PC-3 (cell line): ENCODE measurements around the gene SLC35F3. TPM values are rescaled to one million over a fixed set of nuclear protein-coding genes. Genes with fewer than 3 reads are reported as not detected.

Source experiments
- ATAC-seq: fragments of 200-7000 bp; cut with Tn5 transposase; 2 replicates; pipeline ENCODE4 v1.9.1; 2020; ENCODE audit warnings: mild to moderate bottlenecking, moderate library complexity
- BruUV-seq: library from RNA; stranded (reverse); fragments of 400-500 nt; replicated peaks from 2 replicates; lab custom pipeline; 2021; lab: Mats Ljungman, UMichigan
- CTCF ChIA-PET: fragments of 300-600 bp; sonication (Branson Sonifier 250); formaldehyde crosslinking; loops from one replicate; lab custom pipeline; 2022; ENCODE audit warnings: antibody characterized with exemption; lab: Charles Lee
- POLR2A ChIA-PET: fragments of 300-600 bp; sonication (Branson Sonifier 250); formaldehyde crosslinking; loops from one replicate; lab custom pipeline; 2022; ENCODE audit warnings: antibody characterized with exemption; ENCODE audit not compliant: unreplicated experiment; lab: Charles Lee
- DNase-seq: peaks from one replicate; pipeline ENCODE4 v3.0.0-alpha.2; 2015
- H2AFZ ChIP-seq: fragments of 300-600 bp; sonication (generic); 2 replicates; pipeline ENCODE4 v1.6.0; 2016; ENCODE audit warnings: antibody characterized with exemption, low read length
- H3F3A ChIP-seq: fragments of 300-600 bp; sonication (generic); one replicate; pipeline ENCODE4 v1.6.0; 2017; ENCODE audit warnings: antibody characterized with exemption, low read length, control low read depth, mild to moderate bottlenecking; ENCODE audit not compliant: unreplicated experiment
- H3K27ac ChIP-seq: fragments of 300-600 bp; sonication (generic); 2 replicates; pipeline ENCODE4 v1.5.1; 2016; ENCODE audit warnings: mild to moderate bottlenecking, low read length
- H3K27me3 ChIP-seq: fragments of 300-600 bp; sonication (generic); 2 replicates; pipeline ENCODE4 v1.6.1; 2016; ENCODE audit warnings: low read length, mixed read lengths
- H3K36me3 ChIP-seq: fragments of 300-600 bp; sonication (generic); 2 replicates; pipeline ENCODE4 v1.6.1; 2016; ENCODE audit warnings: low read depth, mixed run types, low read length, mixed read lengths
- H3K4me1 ChIP-seq: fragments of 300-600 bp; sonication (generic); 2 replicates; pipeline ENCODE4 v1.5.1; 2016; ENCODE audit warnings: low read length; ENCODE audit not compliant: insufficient read depth
- H3K4me2 ChIP-seq: fragments of 300-600 bp; sonication (generic); 2 replicates; pipeline ENCODE4 v1.6.0; 2016; ENCODE audit warnings: low read length
- H3K4me3 ChIP-seq: fragments of 300-600 bp; sonication (generic); 2 replicates; pipeline ENCODE4 v1.5.1; 2016; ENCODE audit warnings: mild to moderate bottlenecking, low read length, mixed read lengths
- H3K79me2 ChIP-seq: fragments of 300-600 bp; sonication (generic); 2 replicates; pipeline ENCODE4 v1.6.1; 2017; ENCODE audit warnings: low read length, mixed read lengths
- H3K9ac ChIP-seq: fragments of 300-600 bp; sonication (generic); 2 replicates; pipeline ENCODE4 v1.6.0; 2016; ENCODE audit warnings: mild to moderate bottlenecking, low read length
- H3K9me2 ChIP-seq: fragments of 300-600 bp; sonication (generic); replicated peaks from 2 replicates; pipeline ENCODE4 v1.6.1; 2016; ENCODE audit warnings: mixed run types, low read length, mixed read lengths
- H3K9me3 ChIP-seq: fragments of 300-600 bp; sonication (generic); 2 replicates; pipeline ENCODE4 v1.6.1; 2016; ENCODE audit warnings: low read length, mixed read lengths
- H4K20me1 ChIP-seq: fragments of 300-600 bp; sonication (generic); 2 replicates; pipeline ENCODE4 v1.6.1; 2016; ENCODE audit warnings: low read length, mixed read lengths
- EZH2 ChIP-seq: fragments of 300-600 bp; sonication (generic); IDR thresholded peaks from one replicate; pipeline ENCODE4 v1.6.1; 2017; ENCODE audit warnings: antibody characterized with exemption, mild to moderate bottlenecking, low read length; ENCODE audit not compliant: unreplicated experiment
- EZH2phosphoT487 ChIP-seq: fragments of 300-600 bp; sonication (generic); IDR thresholded peaks from 2 replicates; pipeline ENCODE4 v1.6.1; 2018; ENCODE audit warnings: mild to moderate bottlenecking, antibody characterized with exemption, low read length, borderline replicate concordance
- intact Hi-C: fragments of 100-400 bp; cut with micrococcal nuclease; formaldehyde crosslinking; loops from 2 replicates; pipeline ENCODE4 v1.9.0; 2023
- microRNA-seq: library from miRNA; unstranded; fragments of <30 nt; microRNA quantifications from one replicate; pipeline ENCODE4 v1.1.0, GENCODE V29; 2020; ENCODE audit not compliant: unreplicated experiment
- total RNA-seq: library from RNA; depleted of rRNA; stranded (reverse); fragments of >200 nt; gene quantifications from 2 replicates; pipeline ENCODE4 v1.2.3, GENCODE V29; 2014
- TF ChIP-seq, protein P1 (sequence below): fragments of 300-600 bp; sonication (generic); conservative IDR thresholded peaks from 2 replicates; pipeline ENCODE4 v1.5.1; 2017; ENCODE audit warnings: antibody characterized with exemption, low read depth, mild to moderate bottlenecking, low read length

Gene SLC35F3
- total RNA-seq, 1 experiment from 2014 or later, result 17.7 TPM

DNA sequence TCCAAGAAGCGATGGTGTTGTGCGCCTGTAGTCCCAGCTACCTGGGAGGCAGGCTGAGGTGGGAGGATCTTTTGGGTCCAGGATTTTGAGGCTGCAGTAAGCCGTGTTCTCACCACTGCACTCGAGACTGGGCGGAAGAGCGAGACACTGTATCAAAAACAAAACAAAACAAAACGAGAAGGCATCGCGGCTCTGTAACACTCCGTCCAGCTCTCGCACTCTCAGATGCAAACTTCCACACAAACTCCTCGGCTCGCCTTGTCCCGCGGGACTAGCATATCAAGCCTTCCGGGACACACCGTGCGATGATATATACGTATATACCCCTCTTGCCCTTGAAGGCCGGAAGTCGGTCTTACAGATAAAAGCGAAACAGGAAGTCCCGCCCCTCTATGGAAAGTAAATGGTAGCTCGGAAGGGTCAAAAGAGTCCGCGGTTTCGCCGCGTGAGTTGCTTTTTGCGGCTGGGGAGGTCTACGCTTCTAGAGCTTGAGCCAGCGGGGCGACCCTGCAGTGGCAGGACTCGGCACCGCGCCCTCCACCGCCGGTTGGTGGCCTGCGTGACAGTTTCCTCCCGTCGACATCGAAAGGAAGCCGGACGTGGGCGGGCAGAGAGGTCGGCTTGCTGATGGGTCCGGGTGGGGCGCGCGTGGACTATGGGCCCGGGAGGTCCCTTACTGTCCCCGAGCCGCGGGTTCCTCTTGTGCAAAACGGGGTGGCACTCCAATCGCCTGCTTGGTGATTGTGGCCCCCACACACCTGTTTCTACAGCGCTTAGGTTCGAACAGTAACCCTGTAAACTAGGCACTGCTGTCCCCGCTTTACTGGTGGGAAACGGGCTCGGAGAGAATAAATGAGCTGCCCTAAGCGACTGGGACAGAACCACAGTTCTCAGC lies 468.8 kb downstream of the SLC35F3 start, which contains the start of gene COA6:
Gene COA6 (plus strand): TSS at position 393 of the 895 bp plus-strand sequence. CDS start 11 bp downstream, at position 404.
- Histone ChIP-seq H3K4me1 (peaks cover 19% of the 10 kb centered on the region), H2AFZ (peak within 1 kb of the TSS; percentile 95)

DNA sequence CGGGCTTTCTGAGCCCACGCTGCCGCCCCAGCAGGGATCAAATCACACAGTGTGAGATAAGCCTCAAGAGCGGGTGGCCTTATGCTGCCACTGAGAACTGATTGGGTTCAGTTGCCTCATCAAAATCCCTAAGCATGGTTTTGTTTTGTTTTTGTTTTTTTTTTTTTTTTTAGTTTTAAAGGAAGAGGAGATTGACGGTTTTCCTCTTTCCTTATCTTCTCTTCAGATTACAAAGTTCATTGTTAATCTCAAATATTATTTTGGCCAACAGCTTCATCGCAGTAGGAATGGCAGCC lies 469.4 kb downstream of the SLC35F3 start:
- Histone ChIP-seq H3K9ac (peak overlapping the region; percentile 98), H2AFZ (peak overlapping the region; percentile 95), H3K36me3 (peaks cover 11% of the 10 kb centered on the region), H3K4me3 (peak overlapping the region; percentile 97), H3K79me2 (peaks cover 36% of the 10 kb centered on the region), H4K20me1 (no peaks in the 10 kb centered on the region), H3K27ac (peak overlapping the region; percentile 96), H3K9me2 (no peaks in the 10 kb centered on the region), H3K4me1 (peaks cover 19% of the 10 kb centered on the region), H3F3A (no peaks in the 10 kb centered on the region), H3K9me3 (no peaks in the 10 kb centered on the region), H3K4me2 (peak overlapping the region; percentile 92), H3K27me3 (no peaks in the 10 kb centered on the region)
- ChIA-PET POLR2A (interaction anchor here (0.6 kb wide), 1 partner anchor 1469 kb away, joined by 11 read pairs; no protein-coding TSS in a partner anchor), CTCF (no interaction called here)
- DNase-seq (no peak), ATAC-seq (peak; percentile 35)
- intact Hi-C loops, result loop anchor here (5.0 to 10.0 kb wide), 2 partner anchors 81 to 308 kb away; no protein-coding TSS in a partner anchor
- no TSS peak for BruUV-seq
- no peak for TF ChIP-seq EZH2phosphoT487
- TF ChIP-seq EZH2, result no peak
- TF ChIP-seq, protein P1, sequence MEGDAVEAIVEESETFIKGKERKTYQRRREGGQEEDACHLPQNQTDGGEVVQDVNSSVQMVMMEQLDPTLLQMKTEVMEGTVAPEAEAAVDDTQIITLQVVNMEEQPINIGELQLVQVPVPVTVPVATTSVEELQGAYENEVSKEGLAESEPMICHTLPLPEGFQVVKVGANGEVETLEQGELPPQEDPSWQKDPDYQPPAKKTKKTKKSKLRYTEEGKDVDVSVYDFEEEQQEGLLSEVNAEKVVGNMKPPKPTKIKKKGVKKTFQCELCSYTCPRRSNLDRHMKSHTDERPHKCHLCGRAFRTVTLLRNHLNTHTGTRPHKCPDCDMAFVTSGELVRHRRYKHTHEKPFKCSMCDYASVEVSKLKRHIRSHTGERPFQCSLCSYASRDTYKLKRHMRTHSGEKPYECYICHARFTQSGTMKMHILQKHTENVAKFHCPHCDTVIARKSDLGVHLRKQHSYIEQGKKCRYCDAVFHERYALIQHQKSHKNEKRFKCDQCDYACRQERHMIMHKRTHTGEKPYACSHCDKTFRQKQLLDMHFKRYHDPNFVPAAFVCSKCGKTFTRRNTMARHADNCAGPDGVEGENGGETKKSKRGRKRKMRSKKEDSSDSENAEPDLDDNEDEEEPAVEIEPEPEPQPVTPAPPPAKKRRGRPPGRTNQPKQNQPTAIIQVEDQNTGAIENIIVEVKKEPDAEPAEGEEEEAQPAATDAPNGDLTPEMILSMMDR, result no peak

More for the DNA sequence above, 468.8 kb downstream of the SLC35F3 start, which contains the start of gene COA6:
- ChIA-PET CTCF (no interaction called here), POLR2A (interaction anchor here (0.6 to 0.7 kb wide), 2 partner anchors 77 to 1470 kb away, joined by 3 to 11 read pairs; no protein-coding TSS in a partner anchor)
- Histone ChIP-seq H3K9me3 (no peaks in the 10 kb centered on the region), H3F3A (no peaks in the 10 kb centered on the region), H3K36me3 (peaks cover 11% of the 10 kb centered on the region), H3K27me3 (no peaks in the 10 kb centered on the region), H3K9ac (peak within 1 kb of the TSS; percentile 98), H3K9me2 (no peaks in the 10 kb centered on the region), H4K20me1 (no peaks in the 10 kb centered on the region), H3K4me3 (peak within 1 kb of the TSS; percentile 97), H3K79me2 (peaks cover 36% of the 10 kb centered on the region), H3K4me2 (peak within 1 kb of the TSS; percentile 92), H3K27ac (peak within 1 kb of the TSS; percentile 96)
- BruUV-seq, result TSS peak; percentile 94
- DNase-seq (peak; percentile 91), ATAC-seq (peak; percentile 90)
- intact Hi-C loops, result loop anchor here (5.0 to 10.0 kb wide), 2 partner anchors 81 to 309 kb away; no protein-coding TSS in a partner anchor
- no peak for TF ChIP-seq EZH2phosphoT487

Small RNA genes lying within 50 kb of the gene (microRNA-seq; reads per million reads assigned to microRNA genes)
- gene MIR4671, result 5.3 reads per million, percentile 23 among the genes with 10 or more reads in this experiment
